Activated CD8-positive, alpha-beta T cell treated with anti-CD3 and anti-CD28 coated beads, Interleukin-2, amount 10 ng/mL, durations not matched to agents 7 days and 5 days (primary cell): ENCODE results near the gene POLE. TPM values are rescaled to one million over a fixed set of nuclear protein-coding genes. Genes with fewer than 3 reads are reported as not detected.
A peak's percentile ranks its signal among the peaks of the same experiment; 100 is the strongest.
"Not testable (repeated sequence)": the region's sequence is repeated elsewhere in the genome, so short reads cannot be mapped to it uniquely, and the experiment has no call there.

Experiments used
- ATAC-seq: fragments of 150-1000 bp; cut with Tn5 transposase; one replicate; pipeline ENCODE4 v1.10.0; 2021; ENCODE audit warnings: moderate library complexity
- CTCF ChIA-PET: fragments of 350-600 bp; sonication (Branson Sonifier 250); formaldehyde crosslinking; loops from one replicate; lab custom pipeline; 2021; ENCODE audit warnings: antibody characterized with exemption; lab: Charles Lee
- POLR2A ChIA-PET: fragments of 350-600 bp; sonication (Branson Sonifier 250); formaldehyde crosslinking; loops from one replicate; lab custom pipeline; 2021; ENCODE audit warnings: antibody characterized with exemption; lab: Charles Lee
- DNase-seq: peaks from one replicate; pipeline ENCODE4 v3.0.0-alpha.2; 2020
- H3K27ac Mint-ChIP-seq: one replicate; pipeline ENCODE4 v1.8.0; 2021; ENCODE audit warnings: mild to moderate bottlenecking, mixed read lengths
- H3K27me3 Mint-ChIP-seq: one replicate; pipeline ENCODE4 v1.8.0; 2021; ENCODE audit warnings: low read depth, mixed read lengths
- H3K36me3 Mint-ChIP-seq: one replicate; pipeline ENCODE4 v1.8.0; 2021; ENCODE audit warnings: low read depth, mixed read lengths
- H3K4me1 Mint-ChIP-seq: one replicate; pipeline ENCODE4 v1.8.0; 2021; ENCODE audit warnings: low read depth, mixed read lengths
- H3K4me3 Mint-ChIP-seq: one replicate; pipeline ENCODE4 v1.8.0; 2021; ENCODE audit warnings: mild to moderate bottlenecking, mixed read lengths
- H3K9me3 Mint-ChIP-seq: one replicate; pipeline ENCODE4 v1.8.0; 2022; ENCODE audit warnings: mixed read lengths; ENCODE audit not compliant: insufficient read depth
- total RNA-seq, 2 experiments: library from RNA; stranded (reverse); gene quantifications; one replicate each; pipeline ENCODE4 v1.2.3, GENCODE V29; 2021

POLE gene
- total RNA-seq, 2 experiments from 2014 or later = 200 to 202 TPM

- ChIA-PET CTCF (interaction anchor here (0.9 kb wide), 1 partner anchor 12 kb away, joined by 3 read pairs; no protein-coding TSS in a partner anchor), POLR2A (no interaction called here)
- Mint-ChIP-seq H3K9me3 (no peaks in the 10 kb centered on the region), H3K27me3 (peaks cover 48% of the 10 kb centered on the region), H3K36me3 (no peaks in the 10 kb centered on the region), H3K27ac (no peak overlapping the region), H3K4me3 (no peak overlapping the region), H3K4me1 (peaks cover 21% of the 10 kb centered on the region)
- DNase-seq (no peak), ATAC-seq (no peak)
Measured at GRCh38 chr12:132602572-132603239, 84.4 kb downstream of the POLE start.

GRCh38 chr12:132601171-132601883 lies 85.8 kb downstream of the POLE start:
- Mint-ChIP-seq H3K9me3 (no peaks in the 10 kb centered on the region), H3K4me3 (peak overlapping the region; percentile 68), H3K27ac (peak overlapping the region; percentile 28), H3K4me1 (peaks cover 24% of the 10 kb centered on the region), H3K36me3 (no peaks in the 10 kb centered on the region), H3K27me3 (peaks cover 48% of the 10 kb centered on the region)
- ChIA-PET CTCF (no interaction called here), POLR2A (no interaction called here)
- ATAC-seq = no peak
- DNase-seq = no peak

GRCh38 chr12:132600048-132601032 lies 86.8 kb downstream of the POLE start:
- Mint-ChIP-seq H3K36me3 (no peaks in the 10 kb centered on the region), H3K4me3 (peak overlapping the region; percentile 68), H3K4me1 (peaks cover 24% of the 10 kb centered on the region), H3K27ac (no peak overlapping the region), H3K9me3 (no peaks in the 10 kb centered on the region), H3K27me3 (peaks cover 48% of the 10 kb centered on the region)
- ChIA-PET CTCF (interaction anchor here (1.1 to 1.9 kb wide), 3 partner anchors 14 to 39 kb away, joined by 3 to 14 read pairs (median 3); no protein-coding TSS in a partner anchor), POLR2A (no interaction called here)
- peak; percentile 75 for ATAC-seq
- peak; percentile 54 for DNase-seq

- DNase-seq, ATAC-seq, H3K27ac Mint-ChIP-seq, H3K4me3 Mint-ChIP-seq, POLR2A ChIA-PET, H3K36me3 Mint-ChIP-seq, H3K9me3 Mint-ChIP-seq: not testable (repeated sequence)
- CTCF ChIA-PET = interaction anchor here (1.1 to 1.9 kb wide), 3 partner anchors 15 to 39 kb away, joined by 3 to 14 read pairs (median 3); no protein-coding TSS in a partner anchor
- peaks cover 44% of the 10 kb centered on the region for H3K27me3 Mint-ChIP-seq
- peaks cover 24% of the 10 kb centered on the region for H3K4me1 Mint-ChIP-seq
Measured at GRCh38 chr12:132599502-132599901, 87.6 kb downstream of the POLE start.

- H3K9me3 Mint-ChIP-seq = no peaks in the 10 kb centered on the region
- ATAC-seq = peak; percentile 44
- peak; percentile 54 for DNase-seq
- H3K27ac Mint-ChIP-seq = peak overlapping the region; percentile 23
- POLR2A ChIA-PET = interaction anchor here (0.6 kb wide), 1 partner anchor 157 kb away, joined by 3 read pairs; no protein-coding TSS in a partner anchor
- CTCF ChIA-PET = no interaction called here
- H3K36me3 Mint-ChIP-seq = no peaks in the 10 kb centered on the region
- H3K4me1 Mint-ChIP-seq = peaks cover 24% of the 10 kb centered on the region
- peak overlapping the region; percentile 65 for H3K4me3 Mint-ChIP-seq
- H3K27me3 Mint-ChIP-seq = peaks cover 36% of the 10 kb centered on the region
Measured at GRCh38 chr12:132597333-132598316, 89.5 kb downstream of the POLE start.

GRCh38 chr12:132596016-132596415 lies 91.1 kb downstream of the POLE start:
- Mint-ChIP-seq H3K27ac (no peak overlapping the region), H3K4me1 (peaks cover 23% of the 10 kb centered on the region), H3K9me3 (no peaks in the 10 kb centered on the region), H3K4me3 (no peak overlapping the region), H3K27me3 (peaks cover 24% of the 10 kb centered on the region), H3K36me3 (no peaks in the 10 kb centered on the region)
- ChIA-PET POLR2A (no interaction called here), CTCF (interaction anchor here (1.3 kb wide), 1 partner anchor 19 kb away, joined by 3 read pairs; no protein-coding TSS in a partner anchor)
- DNase-seq (no peak), ATAC-seq (no peak)

- Mint-ChIP-seq H3K27me3 (peaks cover 21% of the 10 kb centered on the region), H3K9me3 (no peaks in the 10 kb centered on the region), H3K4me3 (no peak overlapping the region), H3K4me1 (peaks cover 16% of the 10 kb centered on the region), H3K36me3 (no peaks in the 10 kb centered on the region), H3K27ac (no peak overlapping the region)
- ATAC-seq = no peak
- POLR2A ChIA-PET = no interaction called here
- CTCF ChIA-PET = interaction anchor here (1.1 to 1.3 kb wide), 3 partner anchors 20 to 180 kb away, joined by 3 to 5 read pairs (median 4); no protein-coding TSS in a partner anchor
- no peak for DNase-seq
Measured at GRCh38 chr12:132595183-132595582, 92.0 kb downstream of the POLE start.

- no peaks in the 10 kb centered on the region for H3K9me3 Mint-ChIP-seq
- peaks cover 12% of the 10 kb centered on the region for H3K4me1 Mint-ChIP-seq
- H3K36me3 Mint-ChIP-seq = no peaks in the 10 kb centered on the region
- CTCF ChIA-PET = interaction anchor here (1.1 kb wide), 1 partner anchor 179 kb away, joined by 4 read pairs; no protein-coding TSS in a partner anchor
- ATAC-seq (peak; percentile 69), DNase-seq (peak; percentile 35)
- POLR2A ChIA-PET = no interaction called here
- peaks cover 12% of the 10 kb centered on the region for H3K27me3 Mint-ChIP-seq
- no peak overlapping the region for H3K27ac Mint-ChIP-seq
- no peak overlapping the region for H3K4me3 Mint-ChIP-seq
Measured at GRCh38 chr12:132593938-132594358, 93.2 kb downstream of the POLE start.

GRCh38 chr12:132593521-132593920 lies 93.6 kb downstream of the POLE start:
- CTCF ChIA-PET = no interaction called here
- DNase-seq (no peak), ATAC-seq (no peak)
- POLR2A ChIA-PET = no interaction called here
- Mint-ChIP-seq H3K4me3 (no peak overlapping the region), H3K9me3 (no peaks in the 10 kb centered on the region), H3K27me3 (peaks cover 8% of the 10 kb centered on the region), H3K36me3 (no peaks in the 10 kb centered on the region), H3K4me1 (peaks cover 8% of the 10 kb centered on the region), H3K27ac (no peak overlapping the region)

GRCh38 chr12:132593071-132593470 lies 94.1 kb downstream of the POLE start:
- no peak overlapping the region for H3K4me3 Mint-ChIP-seq
- ChIA-PET POLR2A (no interaction called here), CTCF (no interaction called here)
- peaks cover 7% of the 10 kb centered on the region for H3K4me1 Mint-ChIP-seq
- H3K27ac Mint-ChIP-seq = no peak overlapping the region
- no peaks in the 10 kb centered on the region for H3K9me3 Mint-ChIP-seq
- DNase-seq (no peak), ATAC-seq (no peak)
- H3K27me3 Mint-ChIP-seq = peaks cover 7% of the 10 kb centered on the region
- no peaks in the 10 kb centered on the region for H3K36me3 Mint-ChIP-seq
